Fibroblast of villous mesenchyme (primary cell): ENCODE measurements around the gene BMAL1. TPM values are rescaled to one million over a fixed set of nuclear protein-coding genes. Genes with fewer than 3 reads are reported as not detected.
"Not testable (repeated sequence)": the region's sequence is repeated elsewhere in the genome, so short reads cannot be mapped to it uniquely, and the experiment has no call there.

Experiments
- DNase-seq: peaks from one replicate; pipeline ENCODE4 v3.0.0-alpha.2; 2010; ENCODE audit warnings: low read depth
- H3K4me3 ChIP-seq: 2 replicates; pipeline ENCODE4 v1.5.1; 2011; ENCODE audit warnings: low read depth, mild to moderate bottlenecking, low read length
- total RNA-seq: library from RNA; depleted of rRNA; stranded (reverse); fragments of >200 nt; gene quantifications from 2 replicates; pipeline ENCODE4 v1.2.3, GENCODE V29; 2012
- TF ChIP-seq, protein P1 (sequence below): IDR thresholded peaks from 2 replicates; pipeline ENCODE4 v1.5.1; 2012; ENCODE audit warnings: low read depth, mild to moderate bottlenecking, low read length; ENCODE audit not compliant: insufficient read depth

The BMAL1 gene
- total RNA-seq, 1 donor = 10.4 TPM

DNA sequence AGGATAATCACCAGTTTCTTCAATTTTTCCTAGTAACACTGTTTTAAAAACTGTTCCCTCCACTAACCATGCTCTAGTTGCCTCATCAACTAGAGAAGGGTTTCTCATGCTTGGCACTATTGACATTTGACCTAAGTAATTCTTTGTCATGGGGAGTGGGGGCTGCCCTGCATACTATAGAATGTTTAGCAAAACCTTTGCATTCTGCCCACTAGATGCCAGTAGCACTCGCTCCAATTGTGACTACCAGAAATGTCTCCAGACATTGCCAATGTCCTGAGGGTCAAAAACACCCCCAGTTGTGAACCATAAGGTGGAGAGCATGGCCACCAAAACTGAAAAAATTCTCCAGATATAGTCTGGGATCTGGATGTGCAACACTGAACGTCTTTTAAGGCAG is 27.6 kb upstream of the BMAL1 start:
- TF ChIP-seq, protein P1, sequence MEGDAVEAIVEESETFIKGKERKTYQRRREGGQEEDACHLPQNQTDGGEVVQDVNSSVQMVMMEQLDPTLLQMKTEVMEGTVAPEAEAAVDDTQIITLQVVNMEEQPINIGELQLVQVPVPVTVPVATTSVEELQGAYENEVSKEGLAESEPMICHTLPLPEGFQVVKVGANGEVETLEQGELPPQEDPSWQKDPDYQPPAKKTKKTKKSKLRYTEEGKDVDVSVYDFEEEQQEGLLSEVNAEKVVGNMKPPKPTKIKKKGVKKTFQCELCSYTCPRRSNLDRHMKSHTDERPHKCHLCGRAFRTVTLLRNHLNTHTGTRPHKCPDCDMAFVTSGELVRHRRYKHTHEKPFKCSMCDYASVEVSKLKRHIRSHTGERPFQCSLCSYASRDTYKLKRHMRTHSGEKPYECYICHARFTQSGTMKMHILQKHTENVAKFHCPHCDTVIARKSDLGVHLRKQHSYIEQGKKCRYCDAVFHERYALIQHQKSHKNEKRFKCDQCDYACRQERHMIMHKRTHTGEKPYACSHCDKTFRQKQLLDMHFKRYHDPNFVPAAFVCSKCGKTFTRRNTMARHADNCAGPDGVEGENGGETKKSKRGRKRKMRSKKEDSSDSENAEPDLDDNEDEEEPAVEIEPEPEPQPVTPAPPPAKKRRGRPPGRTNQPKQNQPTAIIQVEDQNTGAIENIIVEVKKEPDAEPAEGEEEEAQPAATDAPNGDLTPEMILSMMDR = peak; percentile 27
- no peak for DNase-seq
- no peak overlapping the region for H3K4me3 ChIP-seq

DNA sequence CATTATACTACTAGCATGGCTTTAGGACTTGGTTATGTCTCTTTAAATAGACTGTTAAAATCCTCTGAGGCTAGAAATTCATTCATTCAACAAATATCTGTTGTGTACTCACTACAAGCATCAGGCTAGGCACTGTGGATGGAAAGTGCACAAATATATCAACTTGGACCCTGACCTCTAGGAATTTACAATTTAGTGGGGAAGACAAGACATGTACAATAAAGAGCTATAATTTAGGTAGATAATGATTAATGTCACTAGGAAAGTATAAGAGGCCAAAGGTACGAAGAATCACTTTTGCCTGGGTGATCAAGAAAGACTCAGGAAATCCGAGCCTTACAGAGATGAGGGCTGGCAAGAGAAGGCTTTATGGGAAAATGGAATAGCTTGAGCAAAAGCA is 25.6 kb upstream of the BMAL1 start:
- TF ChIP-seq, protein P1 = no peak
- DNase-seq = no peak
- H3K4me3 ChIP-seq = no peak overlapping the region

DNA sequence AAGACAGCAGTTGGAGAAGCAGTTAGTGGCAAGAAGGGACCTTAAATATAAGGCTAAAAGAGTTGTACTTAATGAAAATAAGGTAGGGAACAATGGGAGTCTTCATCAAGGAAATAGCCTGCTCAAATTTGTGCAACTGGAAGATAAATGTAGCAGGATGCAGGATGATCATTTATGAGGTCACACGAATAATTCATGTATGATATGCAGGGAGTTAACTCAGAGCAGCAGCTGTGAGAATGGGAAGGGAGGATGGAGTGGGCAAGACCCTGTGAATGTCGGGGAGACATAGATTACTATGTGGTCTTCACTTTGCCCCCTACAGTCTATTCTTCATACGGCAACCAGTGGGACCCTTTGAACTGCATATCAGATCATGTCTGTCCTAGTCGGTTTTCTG is 25.2 kb upstream of the BMAL1 start:
- DNase-seq = no peak
- TF ChIP-seq, protein P1 = no peak
- H3K4me3 ChIP-seq = no peak overlapping the region

DNA sequence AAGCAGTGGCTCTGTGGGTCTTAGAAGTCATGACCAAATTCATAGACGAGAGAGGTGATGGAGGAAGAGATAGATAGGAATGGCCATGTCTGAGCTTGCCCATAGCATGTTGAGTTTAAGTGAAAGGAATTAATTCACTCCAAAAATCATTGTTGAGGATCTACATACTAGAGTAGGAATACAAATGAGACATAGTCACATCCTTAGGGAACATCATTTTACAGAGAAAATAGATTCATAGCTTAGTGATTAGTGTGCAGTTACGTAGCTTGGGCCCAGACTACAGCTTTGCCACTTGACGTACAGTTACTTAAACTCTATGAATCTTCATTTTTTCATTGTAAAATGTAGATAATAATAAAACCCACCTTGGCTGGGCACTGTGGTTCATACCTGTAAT is 21.4 kb upstream of the BMAL1 start:
- TF ChIP-seq, protein P1 = no peak
- DNase-seq = no peak

DNA sequence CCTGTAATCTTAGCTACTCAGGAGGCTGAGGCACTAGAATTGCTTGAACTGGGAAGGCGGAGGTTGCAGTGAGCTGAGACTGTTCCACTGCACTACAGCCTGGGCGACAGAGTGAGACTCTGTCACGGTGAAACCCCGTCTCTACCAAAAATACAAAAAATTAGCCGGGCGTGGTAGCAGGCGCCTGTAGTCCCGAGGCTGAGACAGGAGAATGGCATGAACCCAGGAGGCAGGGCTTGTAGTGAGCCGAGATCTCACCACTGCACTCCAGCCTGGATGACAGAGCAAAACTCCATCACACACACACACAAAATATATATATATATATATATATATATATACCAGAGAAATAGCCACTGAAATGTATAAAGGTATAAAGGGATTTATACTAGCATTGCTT is 19.5 kb upstream of the BMAL1 start:
- not testable (repeated sequence) for DNase-seq, H3K4me3 ChIP-seq

More for the DNA sequence above, 21.4 kb upstream of the BMAL1 start:
- no peak overlapping the region for H3K4me3 ChIP-seq

DNA sequence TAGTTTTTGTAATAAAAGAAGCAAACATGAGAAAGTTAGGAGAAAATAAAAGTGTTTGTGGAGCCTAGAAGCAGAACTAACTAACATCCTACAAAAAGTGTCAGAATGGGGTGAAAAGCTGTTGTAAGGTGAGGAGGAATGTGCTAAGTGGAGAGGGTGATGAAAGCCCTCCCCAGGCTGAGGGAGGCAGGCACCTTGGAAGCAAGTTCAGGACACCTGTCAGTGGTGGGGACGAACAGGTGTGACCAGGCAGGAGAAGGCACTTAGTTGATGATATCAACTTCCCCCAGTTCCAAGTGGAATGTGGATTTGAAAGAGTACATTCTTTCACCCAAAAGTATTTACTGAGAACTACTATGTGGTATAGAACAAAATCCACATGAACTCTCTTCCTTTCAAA is 18.7 kb upstream of the BMAL1 start:
- no peak overlapping the region for H3K4me3 ChIP-seq
- no peak for DNase-seq
- TF ChIP-seq, protein P1 = no peak

DNA sequence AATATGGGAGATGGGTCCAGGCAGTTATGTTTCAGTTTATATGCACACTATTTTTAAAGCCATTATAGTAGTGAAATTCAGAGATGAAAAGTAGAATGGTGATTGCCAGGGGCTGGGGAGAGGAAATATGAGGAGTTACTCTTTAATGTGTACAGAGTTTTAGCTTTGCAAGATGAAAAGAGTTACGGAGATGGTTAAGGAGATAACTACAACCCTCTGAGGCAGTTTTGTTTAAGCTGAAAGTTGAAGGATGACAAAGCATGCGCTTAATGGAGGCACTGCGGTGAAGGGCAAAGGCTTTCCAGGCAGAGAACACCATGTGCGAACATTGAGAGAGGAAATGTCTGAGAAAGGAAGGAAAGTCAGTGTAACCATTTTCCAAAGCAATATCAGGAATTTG is 18.2 kb upstream of the BMAL1 start:
- DNase-seq = no peak
- H3K4me3 ChIP-seq = no peak overlapping the region
- TF ChIP-seq, protein P1 = no peak
